C4-2B (cell line): Measurements from ENCODE around the gene CDCA8.
"Not testable (repeated sequence)": the region's sequence is repeated elsewhere in the genome, so short reads cannot be mapped to it uniquely, and the experiment has no call there.

Source experiments
- ZFX ChIP-seq: fragments of 450-650 bp; IDR thresholded peaks from 2 replicates; pipeline ENCODE4 v1.6.1; 2017
- TF ChIP-seq, protein P1 (sequence below): fragments of 450-650 bp; conservative IDR thresholded peaks from 2 replicates; pipeline ENCODE4 v1.5.1; 2017; ENCODE audit warnings: mild to moderate bottlenecking

DNA sequence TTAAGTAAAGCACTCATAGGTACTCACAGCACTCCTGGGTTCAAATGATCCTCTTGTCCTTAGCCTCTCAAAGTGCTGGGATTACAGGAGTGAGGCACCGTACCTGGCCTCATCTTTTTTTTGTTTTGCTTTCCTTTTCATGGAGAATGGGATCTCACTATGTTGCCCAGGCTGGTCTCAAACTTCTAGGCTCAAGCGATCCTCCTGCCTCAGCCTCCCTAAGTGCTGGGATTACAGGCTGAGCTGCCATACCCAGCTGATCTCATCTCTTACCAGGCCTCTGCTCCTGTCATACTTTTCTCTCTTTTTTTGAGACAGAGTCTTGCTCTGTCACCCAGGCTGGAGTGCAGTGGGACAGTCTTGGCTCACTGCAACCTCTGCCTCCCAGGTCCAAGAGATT lies 4.6 kb upstream of the CDCA8 start:
- TF ChIP-seq, protein P1, sequence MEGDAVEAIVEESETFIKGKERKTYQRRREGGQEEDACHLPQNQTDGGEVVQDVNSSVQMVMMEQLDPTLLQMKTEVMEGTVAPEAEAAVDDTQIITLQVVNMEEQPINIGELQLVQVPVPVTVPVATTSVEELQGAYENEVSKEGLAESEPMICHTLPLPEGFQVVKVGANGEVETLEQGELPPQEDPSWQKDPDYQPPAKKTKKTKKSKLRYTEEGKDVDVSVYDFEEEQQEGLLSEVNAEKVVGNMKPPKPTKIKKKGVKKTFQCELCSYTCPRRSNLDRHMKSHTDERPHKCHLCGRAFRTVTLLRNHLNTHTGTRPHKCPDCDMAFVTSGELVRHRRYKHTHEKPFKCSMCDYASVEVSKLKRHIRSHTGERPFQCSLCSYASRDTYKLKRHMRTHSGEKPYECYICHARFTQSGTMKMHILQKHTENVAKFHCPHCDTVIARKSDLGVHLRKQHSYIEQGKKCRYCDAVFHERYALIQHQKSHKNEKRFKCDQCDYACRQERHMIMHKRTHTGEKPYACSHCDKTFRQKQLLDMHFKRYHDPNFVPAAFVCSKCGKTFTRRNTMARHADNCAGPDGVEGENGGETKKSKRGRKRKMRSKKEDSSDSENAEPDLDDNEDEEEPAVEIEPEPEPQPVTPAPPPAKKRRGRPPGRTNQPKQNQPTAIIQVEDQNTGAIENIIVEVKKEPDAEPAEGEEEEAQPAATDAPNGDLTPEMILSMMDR: not testable (repeated sequence)
- not testable (repeated sequence) for TF ChIP-seq ZFX
